Measurements from ENCODE around the gene MICALL1.

DNA sequence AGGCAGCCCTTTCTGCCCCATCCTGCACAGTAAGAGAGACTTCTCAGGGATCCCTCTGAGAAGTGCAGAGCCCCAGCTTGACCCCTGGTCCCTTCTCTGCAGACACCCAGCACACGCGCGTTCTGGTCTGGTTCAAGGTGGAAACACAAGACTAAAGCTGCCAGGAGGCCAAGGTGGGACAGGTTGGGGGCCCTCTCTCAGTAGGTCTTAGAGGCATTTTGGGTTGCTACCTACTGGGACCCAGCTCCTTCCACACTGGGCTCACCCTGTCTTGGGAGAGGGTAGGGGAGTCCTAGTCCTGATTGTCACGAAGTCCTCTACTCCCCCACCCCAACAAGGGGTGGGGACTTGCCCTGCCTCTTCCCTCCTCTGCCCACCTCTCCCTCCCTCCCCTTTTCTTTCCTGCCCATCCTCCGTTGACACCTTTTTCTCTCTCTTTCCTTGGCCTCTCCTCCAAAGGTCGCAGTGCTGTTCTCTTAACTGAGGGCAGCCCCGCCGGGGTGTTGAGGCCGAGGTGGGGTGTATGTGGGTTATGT lies 79.0 kb downstream of the MICALL1 start:
- TF ChIP-seq CTCF (IDR thresholded peaks at IDR 0.05) (no peak), ZFX (IDR thresholded peaks at IDR 0.05; ENCODE audit: borderline replicate concordance) (no peak)
